ENCODE data around the gene CCDC92B. TPM values are rescaled to one million over a fixed set of nuclear protein-coding genes. Genes with fewer than 3 reads are reported as not detected.

Gene CCDC92B
- total and polyA plus RNA-seq, 2 of the 4 experiments (the other 2 are of a cell fraction): not detected

- Histone ChIP-seq H3K27me3 (ENCODE audit: control insufficient read depth, insufficient read depth, low read length) (peaks cover 44% of the 10 kb centered on the region), H2BK5ac (ENCODE audit: low read depth, low read length, poor library complexity, severe bottlenecking) (no peak overlapping the region), H3K23ac (ENCODE audit: low read depth, low read length) (no peak overlapping the region), H2BK15ac (ENCODE audit: low read depth, low read length) (no peak overlapping the region), H3K9ac (ENCODE audit: low read depth, low read length) (no peak overlapping the region), H3K14ac (replicated peaks; ENCODE audit: low read depth, low read length) (no peak overlapping the region), H3K27ac (ENCODE audit: insufficient read depth, low read length) (no peak overlapping the region), H4K91ac (ENCODE audit: insufficient read depth, low read depth, low read length) (no peak overlapping the region), H4K5ac (ENCODE audit: low read depth, low read length) (no peak overlapping the region), H3K9me1 (ENCODE audit: insufficient read depth, low read length) (no peaks in the 10 kb centered on the region), H2AK5ac (ENCODE audit: low read depth, low read length) (no peak overlapping the region), H3K4me3 (ENCODE audit: insufficient read depth, low read depth, low read length) (no peak overlapping the region), H4K20me1 (ENCODE audit: insufficient read depth, low read length) (peaks cover 2% of the 10 kb centered on the region; the same call in 1 of the 2 replicates), H3K79me1 (ENCODE audit: low read depth in 1 of 2, low read length in 2 of 2) (no peaks in the 10 kb centered on the region), H3K4ac (ENCODE audit: low read depth, low read length) (no peak overlapping the region), H2AK9ac (replicated peaks; ENCODE audit: low read depth, low read length, poor library complexity) (no peak overlapping the region), H2AFZ (replicated peaks; ENCODE audit: low read length, poor library complexity) (peak overlapping the region; percentile 72), H3K4me1 (ENCODE audit: control insufficient read depth, insufficient read depth, low read length) (no peaks in the 10 kb centered on the region), H3K18ac (ENCODE audit: low read depth, low read length) (no peak overlapping the region), H3K9me3 (ENCODE audit: control insufficient read depth, insufficient read depth, low read length) (peaks cover 3% of the 10 kb centered on the region), H3K36me3 (ENCODE audit: control insufficient read depth, insufficient read depth, low read length) (no peaks in the 10 kb centered on the region), H2BK20ac (ENCODE audit: low read depth, low read length) (no peak overlapping the region), H3K4me2 (ENCODE audit: low read depth, low read length) (no peak overlapping the region; the same call in 1 of the 2 replicates), H3K56ac (ENCODE audit: extremely low read depth, insufficient read depth, low read length) (no peak overlapping the region), H4K8ac (ENCODE audit: low read depth in 2 of 2, low read length in 2 of 2) (no peak overlapping the region), H2BK120ac (ENCODE audit: low read depth, low read length) (no peak overlapping the region)
- DNase-seq: peak; percentile 57
- no TSS peak for BruUV-seq (replicated peaks)
- CTCF ChIA-PET: no interaction called here
- ATAC-seq (ENCODE audit: low read depth): peak; percentile 100
- POLR2A ChIA-PET (ENCODE audit: unreplicated experiment): no interaction called here
- in situ Hi-C loops (cut with MboI; ENCODE audit: low sequenced_read_pairs): no loop called here
- WGBS, 2 experiments (ENCODE audit: extremely low coverage in 2 of 2, insufficient read length in 1 of 2): 3% methylated on average over 6 of the region's 35 CpGs; no CpG with 5 or more reads in 1 of the 2 experiments
- TF ChIP-seq CHD1 (IDR thresholded peaks at IDR 0.05; ENCODE audit: low read depth, low read length) (no peak), MAFK (IDR thresholded peaks at IDR 0.05; ENCODE audit: low read depth, low read length) (no peak), MXI1 (IDR thresholded peaks at IDR 0.05; ENCODE audit: borderline replicate concordance, low read depth, low read length) (peak; percentile 79), MAZ (IDR thresholded peaks at IDR 0.05; ENCODE audit: borderline replicate concordance, low read depth, low read length) (peak; percentile 91), RCOR1 (IDR thresholded peaks at IDR 0.05; ENCODE audit: insufficient replicate concordance, low read length) (peak; percentile 59)
- intact Hi-C loops (cut with micrococcal nuclease): no loop called here
- dilution Hi-C loops (cut with HindIII; ENCODE audit: low sequenced_read_pairs, unreplicated experiment): no loop called here
These were observed 331 bp upstream of the CCDC92B start for GRCh38 chr17:2749784-2750181.

Measured in IMR-90 (cell line).